Stimulated activated CD4-positive, alpha-beta T cell treated with anti-CD3 and anti-CD28 coated beads, Interleukin-15, amount 100 ng/mL, for 24 hours (primary cell): Measurements from ENCODE around the gene EMC1.

Experiments used
- DNase-seq: peaks from one replicate; pipeline ENCODE4 v3.0.0-alpha.2; 2020

Gene EMC1

GRCh38 chr1:19213580-19213979 lies 37.7 kb downstream of the EMC1 start:
- DNase-seq: no peak

- DNase-seq: no peak
Measured at GRCh38 chr1:19212167-19212566, 39.2 kb downstream of the EMC1 start.

DNA sequence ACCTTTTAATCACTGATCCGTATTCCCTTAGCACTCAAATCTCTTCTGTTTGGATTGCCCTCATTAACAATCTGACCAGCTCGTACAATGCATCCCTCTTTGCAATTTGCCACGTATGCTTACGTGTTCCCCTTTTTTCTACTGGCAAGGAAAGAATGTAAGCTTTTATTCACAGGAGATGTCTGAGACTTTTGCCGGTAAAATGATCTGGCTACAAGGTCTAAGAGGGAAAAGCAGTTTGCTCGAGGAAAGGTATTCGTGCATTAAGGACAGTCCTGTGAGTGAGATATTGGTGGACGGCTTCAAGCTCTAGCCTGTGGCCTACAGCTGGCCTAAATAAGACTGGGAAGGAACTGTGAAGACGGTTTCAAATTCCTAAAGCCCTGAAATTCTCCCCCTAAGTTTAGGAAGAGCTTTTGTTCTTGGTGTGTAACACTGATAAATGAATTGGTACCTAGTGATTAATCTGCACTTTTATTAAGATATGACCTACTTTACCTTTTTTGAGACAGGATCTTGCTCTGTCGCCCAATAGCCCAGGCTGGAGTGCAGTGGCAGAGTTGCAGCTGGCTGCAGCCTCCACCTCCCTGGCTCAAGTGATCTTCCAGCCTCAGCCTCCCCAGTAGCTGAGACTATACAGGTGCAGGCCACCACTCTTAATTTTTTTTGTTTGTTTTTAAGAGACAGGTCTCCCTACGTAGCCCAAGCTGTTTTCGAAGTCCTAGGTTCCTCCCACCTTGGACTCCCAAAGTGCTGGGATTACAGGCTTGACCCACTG lies 40.4 kb downstream of the EMC1 start:
- DNase-seq: no peak

GRCh38 chr1:19209990-19210771 lies 41.1 kb downstream of the EMC1 start, which contains the start of gene UBR4:
Gene UBR4 (minus strand): TSS chr1:19210266. CDS start chr1:19210248, 18 bp downstream.
- DNase-seq: peak; percentile 98

GRCh38 chr1:19209439-19209989 lies 41.8 kb downstream of the EMC1 start:
- DNase-seq: peak; percentile 82

- DNase-seq: no peak
Measured at GRCh38 chr1:19208710-19209438, 42.5 kb downstream of the EMC1 start.

DNA sequence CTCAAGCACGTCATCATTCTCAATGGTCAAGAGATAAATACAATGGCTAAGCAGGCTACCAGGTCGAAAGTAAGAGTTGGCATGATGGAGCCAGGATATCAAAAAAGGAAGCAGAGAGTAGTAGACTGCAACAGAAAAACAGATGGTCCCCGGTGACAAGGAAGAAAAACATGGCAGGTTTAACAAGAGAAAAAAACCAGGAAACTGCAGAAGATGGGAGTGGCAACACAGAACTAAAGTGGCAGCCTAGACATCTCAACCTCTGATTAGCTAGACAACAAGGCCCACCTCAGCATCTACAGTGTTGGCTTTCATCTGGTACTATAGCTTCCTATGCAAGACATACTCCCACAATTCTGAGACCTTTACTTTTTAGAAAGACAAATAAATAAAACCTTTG lies 44.4 kb downstream of the EMC1 start:
- DNase-seq: no peak

GRCh38 chr1:19205845-19206244 lies 45.5 kb downstream of the EMC1 start:
- DNase-seq: no peak

GRCh38 chr1:19205403-19205802 lies 45.9 kb downstream of the EMC1 start:
- DNase-seq: no peak

- no peak for DNase-seq
Measured at GRCh38 chr1:19204446-19205266, 46.7 kb downstream of the EMC1 start.

GRCh38 chr1:19203440-19203839 lies 47.9 kb downstream of the EMC1 start:
- DNase-seq: no peak

DNA sequence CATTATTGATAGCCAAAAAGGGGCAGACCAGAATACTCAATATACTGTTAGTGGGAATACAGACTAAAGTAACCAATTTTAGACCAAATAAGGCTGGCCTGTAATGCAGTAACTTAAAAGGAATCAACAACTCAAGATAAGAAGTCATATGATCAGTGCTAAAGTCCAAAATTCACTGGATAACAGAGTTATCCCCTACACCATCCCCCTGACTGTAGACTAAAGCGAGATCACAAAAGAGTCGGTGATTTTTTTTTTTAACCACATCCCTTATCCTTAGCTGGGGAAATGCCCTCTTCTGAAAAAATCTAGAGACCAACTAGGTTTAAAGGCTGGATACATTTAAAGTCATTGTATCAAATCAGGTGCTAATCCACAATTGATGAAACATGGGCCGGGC lies 48.9 kb downstream of the EMC1 start:
- no peak for DNase-seq

DNA sequence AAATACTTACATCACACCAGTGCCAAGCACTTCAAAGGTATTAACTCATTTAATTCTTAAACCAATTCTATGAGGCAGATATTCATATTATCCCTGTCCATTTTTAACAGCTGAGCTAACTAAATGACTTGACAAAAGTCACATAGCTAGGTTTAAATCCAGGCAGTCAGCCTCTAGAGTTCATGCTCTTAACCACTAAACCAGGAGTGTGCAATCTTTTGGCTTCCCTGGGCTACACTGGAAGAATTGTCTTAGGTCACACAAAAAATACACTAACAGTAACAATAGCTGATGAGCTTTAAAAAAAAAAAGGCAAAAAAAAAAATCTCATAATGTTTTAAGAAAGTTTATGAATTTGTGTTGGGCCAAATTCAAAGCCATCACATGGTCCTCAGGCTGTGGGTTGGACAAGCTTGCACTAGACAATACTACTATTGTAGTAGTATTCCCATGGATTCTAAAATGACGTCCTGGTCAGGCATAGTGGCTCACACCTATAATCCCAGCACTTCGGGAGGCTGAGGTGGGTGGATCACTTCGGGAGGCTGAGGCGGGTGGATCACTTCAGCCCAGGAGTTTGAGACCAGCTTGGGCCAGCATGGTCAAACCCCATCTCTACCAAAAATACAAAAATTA lies 51.2 kb downstream of the EMC1 start:
- DNase-seq: no peak

DNA sequence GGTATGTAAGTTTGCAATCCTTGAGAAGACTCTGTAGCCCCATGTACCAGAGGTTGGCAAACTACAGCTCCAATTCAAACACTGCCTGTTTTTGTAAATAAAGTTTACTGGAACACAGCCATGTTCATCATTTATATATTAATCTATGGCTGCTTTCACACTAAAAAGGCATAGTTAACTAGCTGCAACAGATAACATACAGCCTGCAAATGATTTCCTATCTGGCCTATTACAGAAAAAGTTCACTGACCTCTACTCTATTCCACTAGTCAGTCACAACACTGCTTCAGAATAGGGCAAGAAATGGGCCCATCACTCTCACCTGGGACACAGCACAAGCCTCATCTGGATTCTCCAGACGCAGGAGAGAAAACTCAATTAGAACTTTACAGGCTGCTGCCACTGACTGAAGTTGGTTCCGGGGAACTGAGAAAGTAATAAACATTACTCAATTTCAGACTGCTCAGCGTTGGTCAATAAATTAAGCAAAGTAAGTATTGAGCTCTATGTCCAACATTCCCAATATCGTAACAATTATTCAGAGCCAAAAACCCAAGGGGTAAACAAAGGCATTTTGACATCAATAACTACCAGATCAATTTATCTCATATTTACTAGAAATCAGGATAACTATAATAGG lies 51.9 kb downstream of the EMC1 start:
- no peak for DNase-seq

DNA sequence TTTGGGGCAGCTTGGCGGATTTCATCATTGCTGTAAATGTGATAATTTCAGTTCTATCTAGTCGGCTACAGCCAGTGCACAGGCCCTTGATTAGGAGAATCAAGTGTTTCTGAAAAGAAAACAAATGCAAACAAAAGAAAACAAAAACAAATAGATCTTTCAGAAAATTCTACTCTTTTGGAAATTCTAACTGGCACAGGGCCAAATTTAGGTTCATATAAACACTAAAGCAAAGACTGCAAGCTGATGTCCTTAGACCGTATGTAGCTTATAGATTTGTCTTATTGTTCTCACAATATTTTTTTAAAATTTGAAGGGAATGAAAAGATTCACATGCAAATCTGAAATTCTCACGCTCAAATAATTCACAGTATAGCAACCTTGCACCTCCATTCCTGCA lies 52.5 kb downstream of the EMC1 start:
- DNase-seq: no peak

GRCh38 chr1:19197845-19198244 lies 53.5 kb downstream of the EMC1 start:
- no peak for DNase-seq

DNA sequence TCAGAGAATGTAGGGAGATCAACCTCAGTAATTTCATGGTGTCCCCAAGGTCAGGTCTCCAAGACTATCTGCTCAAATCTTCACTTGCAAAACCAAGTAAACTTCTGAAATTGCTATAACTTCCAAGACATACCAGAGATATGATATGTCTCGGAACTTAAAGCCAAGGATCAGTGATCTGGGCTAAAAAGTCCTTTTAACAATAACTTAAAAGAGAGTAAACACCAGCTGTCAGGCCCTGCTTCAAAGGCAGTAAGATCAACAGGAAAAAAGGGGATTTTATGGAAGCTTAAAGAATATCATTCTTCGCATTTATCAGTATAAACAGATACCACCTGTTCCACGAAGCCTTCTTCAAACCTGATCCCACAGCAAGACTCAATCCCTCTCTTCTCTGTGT lies 55.0 kb downstream of the EMC1 start:
- DNase-seq: no peak

- DNase-seq: no peak
Measured at GRCh38 chr1:19193004-19193403, 58.3 kb downstream of the EMC1 start.

- DNase-seq: no peak
Measured at GRCh38 chr1:19191811-19192210, 59.5 kb downstream of the EMC1 start.

DNA sequence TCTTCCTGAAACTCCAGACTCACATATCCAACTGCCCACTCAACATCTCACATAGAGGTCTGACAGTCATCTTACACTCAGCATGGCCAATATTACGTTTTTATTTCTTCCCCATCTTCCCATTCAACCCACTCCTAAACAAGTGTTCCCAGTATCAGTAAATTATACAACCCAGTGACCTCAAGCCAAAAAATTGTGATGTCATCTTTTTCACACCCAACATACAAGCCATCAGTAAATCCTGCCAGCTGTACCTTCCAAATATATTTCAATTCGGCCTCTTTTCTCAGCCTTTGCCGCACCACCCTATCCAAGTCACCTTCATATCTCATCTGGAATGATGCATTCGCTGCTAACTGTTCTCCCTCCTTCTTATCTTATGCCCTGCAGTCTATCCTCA lies 60.9 kb downstream of the EMC1 start:
- no peak for DNase-seq

DNA sequence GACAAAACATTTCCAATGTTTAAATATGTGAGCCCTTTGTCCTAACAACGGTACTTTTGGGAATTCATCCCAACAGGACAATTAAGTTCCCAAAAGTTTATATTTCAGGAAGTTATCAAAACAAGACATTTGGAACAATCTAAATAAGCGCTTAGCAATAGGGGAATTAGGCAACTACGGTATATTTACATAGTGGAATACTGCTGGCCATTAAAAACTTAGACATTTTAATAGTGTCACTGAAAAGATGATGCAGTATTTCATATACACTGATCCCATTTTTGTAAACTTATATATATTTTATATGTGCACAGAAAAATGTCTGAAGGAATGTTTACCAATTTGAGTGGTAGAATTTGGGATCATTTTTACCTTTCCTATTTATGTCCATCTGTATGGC lies 62.1 kb downstream of the EMC1 start:
- DNase-seq: no peak
